ENCODE data around the gene SEMA3E.

DNA sequence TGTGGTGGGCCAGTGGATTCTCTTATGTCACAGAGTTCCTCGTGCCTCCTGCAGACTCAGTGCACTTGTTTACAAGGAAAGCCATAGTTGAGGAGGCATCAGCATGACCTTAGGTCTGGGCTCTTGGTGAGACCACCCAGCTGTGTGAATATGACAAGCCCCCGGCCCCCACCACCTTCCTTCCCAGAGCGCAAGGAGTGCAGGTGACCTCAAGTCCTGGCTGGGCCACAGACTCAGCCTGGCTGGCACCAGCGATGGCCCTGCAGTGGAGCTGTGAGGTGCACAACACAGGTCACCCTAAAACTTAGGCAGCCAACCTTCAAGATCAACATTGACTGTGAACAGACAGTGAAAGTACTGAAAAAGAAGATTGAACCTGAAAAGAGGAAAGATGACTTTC, 14.2 kb upstream of the SEMA3E start:
- TF ChIP-seq, protein P1, sequence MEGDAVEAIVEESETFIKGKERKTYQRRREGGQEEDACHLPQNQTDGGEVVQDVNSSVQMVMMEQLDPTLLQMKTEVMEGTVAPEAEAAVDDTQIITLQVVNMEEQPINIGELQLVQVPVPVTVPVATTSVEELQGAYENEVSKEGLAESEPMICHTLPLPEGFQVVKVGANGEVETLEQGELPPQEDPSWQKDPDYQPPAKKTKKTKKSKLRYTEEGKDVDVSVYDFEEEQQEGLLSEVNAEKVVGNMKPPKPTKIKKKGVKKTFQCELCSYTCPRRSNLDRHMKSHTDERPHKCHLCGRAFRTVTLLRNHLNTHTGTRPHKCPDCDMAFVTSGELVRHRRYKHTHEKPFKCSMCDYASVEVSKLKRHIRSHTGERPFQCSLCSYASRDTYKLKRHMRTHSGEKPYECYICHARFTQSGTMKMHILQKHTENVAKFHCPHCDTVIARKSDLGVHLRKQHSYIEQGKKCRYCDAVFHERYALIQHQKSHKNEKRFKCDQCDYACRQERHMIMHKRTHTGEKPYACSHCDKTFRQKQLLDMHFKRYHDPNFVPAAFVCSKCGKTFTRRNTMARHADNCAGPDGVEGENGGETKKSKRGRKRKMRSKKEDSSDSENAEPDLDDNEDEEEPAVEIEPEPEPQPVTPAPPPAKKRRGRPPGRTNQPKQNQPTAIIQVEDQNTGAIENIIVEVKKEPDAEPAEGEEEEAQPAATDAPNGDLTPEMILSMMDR (IDR thresholded peaks at IDR 0.05; ENCODE audit: low read depth, low read length), result no peak
- TF ChIP-seq EZH2phosphoT487 (IDR thresholded peaks at IDR 0.05; ENCODE audit: low read depth), result no peak
